CD4-positive, alpha-beta T cell (primary cell): ENCODE data around the gene MDFIC2. TPM values are rescaled to one million over a fixed set of nuclear protein-coding genes. Genes with fewer than 3 reads are reported as not detected.

Experiments
- ATAC-seq: fragments of 200-7000 bp; cut with Tn5 transposase; one replicate; pipeline ENCODE4 v1.10.0; 2022; ENCODE audit warnings: mild to moderate bottlenecking; ENCODE audit not compliant: poor library complexity
- CTCF ChIA-PET: fragments of 350-600 bp; sonication (Branson Sonifier 250); formaldehyde crosslinking; loops from one replicate; lab custom pipeline; 2021; ENCODE audit warnings: antibody characterized with exemption, inconsistent platforms; lab: Charles Lee
- POLR2A ChIA-PET: fragments of 350-600 bp; sonication (Branson Sonifier 250); formaldehyde crosslinking; loops from one replicate; lab custom pipeline; 2021; ENCODE audit warnings: antibody characterized with exemption, inconsistent platforms; lab: Charles Lee
- DNase-seq, 14 experiments: peaks; one replicate each; pipeline ENCODE4 v3.0.0-alpha.2; 2013 to 2020; ENCODE audit warnings: mixed read lengths in 2 of 14
- H3K27ac ChIP-seq, 2 donors: one replicate each; pipeline versions ENCODE4 v1.5.1 to v1.7.0; 2013; ENCODE audit warnings: low read length in 2 of 2, low read depth in 1 of 2, mild to moderate bottlenecking in 1 of 2
- H3K27me3 ChIP-seq, 2 experiments: 1 replicate in 1 of 2; 2 replicates in 1 of 2; pipeline versions ENCODE4 v1.6.1 to v1.7.0; 2013; ENCODE audit warnings: low read length in 2 of 2, control low read depth in 1 of 2, mild to moderate bottlenecking in 1 of 2, moderate library complexity in 1 of 2; ENCODE audit not compliant: insufficient read depth in 2 of 2, control insufficient read depth in 1 of 2
- H3K36me3 ChIP-seq: one replicate; pipeline ENCODE4 v1.6.1; 2013; ENCODE audit warnings: low read length, control low read depth; ENCODE audit not compliant: insufficient read depth
- H3K4me1 ChIP-seq: one replicate; pipeline ENCODE4 v1.6.1; 2013; ENCODE audit warnings: low read length, control low read depth; ENCODE audit not compliant: insufficient read depth
- H3K4me3 ChIP-seq: one replicate; pipeline ENCODE4 v1.5.1; 2013; ENCODE audit warnings: mild to moderate bottlenecking, low read length, moderate library complexity
- H3K9me3 ChIP-seq, 2 experiments: 1 replicate in 1 of 2; 2 replicates in 1 of 2; pipeline versions ENCODE4 v1.6.1 to v1.7.0; 2013; ENCODE audit warnings: low read length in 2 of 2, mild to moderate bottlenecking in 2 of 2, control low read depth in 1 of 2, moderate library complexity in 1 of 2; ENCODE audit not compliant: control insufficient read depth in 1 of 2, insufficient read depth in 1 of 2
- H3K27ac Mint-ChIP-seq: one replicate; pipeline ENCODE4 v1.8.0; 2020; ENCODE audit warnings: mixed read lengths
- H3K27me3 Mint-ChIP-seq: one replicate; pipeline ENCODE4 v1.8.0; 2021; ENCODE audit warnings: mixed read lengths
- H3K36me3 Mint-ChIP-seq: one replicate; pipeline ENCODE4 v1.8.0; 2021; ENCODE audit warnings: low read depth, mixed read lengths
- H3K4me1 Mint-ChIP-seq: one replicate; pipeline ENCODE4 v1.8.0; 2021; ENCODE audit warnings: low read depth, mixed read lengths
- H3K4me3 Mint-ChIP-seq: one replicate; pipeline ENCODE4 v1.8.0; 2020; ENCODE audit warnings: mild to moderate bottlenecking, mixed read lengths
- H3K9me3 Mint-ChIP-seq: one replicate; pipeline ENCODE4 v1.8.0; 2020; ENCODE audit warnings: mixed read lengths
- intact Hi-C, 2 experiments: fragments of 100-400 bp; cut with DNase I in 1 of 2; cut with micrococcal nuclease in 1 of 2; formaldehyde crosslinking; loops; one replicate each; pipeline versions ENCODE4 v1.15.1 to v1.9.0; 2023 to 2025; cut with DNase I, micrococcal nuclease
- total RNA-seq, 174 experiments: library from RNA in 2 of 174; stranded (reverse) in 2 of 174; gene quantifications; one replicate each; pipeline ENCODE4 v1.2.3 and lab custom pipeline; 2021 to 2026
- TF ChIP-seq, protein P1 (sequence below): fragments of 200-600 bp; IDR thresholded peaks from one replicate; pipeline ENCODE4 v1.8.0; 2022; ENCODE audit warnings: antibody characterized with exemption, mild to moderate bottlenecking

Gene MDFIC2
- total RNA-seq, 2 experiments from 2014 or later, result not detected

DNA sequence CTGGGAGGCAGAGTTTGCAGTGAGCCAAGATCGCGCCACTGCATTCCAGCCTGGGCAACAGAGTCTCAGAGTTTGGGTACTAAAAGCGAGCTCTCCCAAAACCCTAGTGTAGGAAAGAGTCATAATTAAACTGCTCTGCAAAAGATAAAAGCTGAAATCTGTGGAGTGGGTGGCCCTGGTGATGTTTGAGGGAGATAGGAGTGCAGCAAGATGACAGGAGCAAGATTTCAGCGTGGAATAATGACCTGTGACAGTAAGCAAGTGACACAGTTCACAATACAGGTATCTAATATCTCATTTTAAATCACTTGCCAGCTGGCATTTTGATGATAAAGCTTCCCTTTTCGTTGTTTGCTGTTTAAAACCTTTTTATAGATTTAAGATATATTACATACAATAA, 79.3 kb downstream of the MDFIC2 start:
- DNase-seq (no peak), ATAC-seq (no peak)
- no peaks in the 10 kb centered on the region for H3K36me3 Mint-ChIP-seq
- Histone ChIP-seq H3K27ac (no peak overlapping the region), H3K9me3 (peaks cover 0 to 6% of the 10 kb centered on the region in 2 experiments), H3K4me3 (no peak overlapping the region), H3K4me1 (no peaks in the 10 kb centered on the region), H3K27me3 (no peaks in the 10 kb centered on the region), H3K36me3 (no peaks in the 10 kb centered on the region)
- POLR2A ChIA-PET, result no interaction called here
- H3K27me3 Mint-ChIP-seq, result peaks cover 5% of the 10 kb centered on the region
- CTCF ChIA-PET, result no interaction called here
- intact Hi-C loops, result no loop called here
- no peak overlapping the region for H3K27ac Mint-ChIP-seq
- no peaks in the 10 kb centered on the region for H3K4me1 Mint-ChIP-seq
- TF ChIP-seq, protein P1, sequence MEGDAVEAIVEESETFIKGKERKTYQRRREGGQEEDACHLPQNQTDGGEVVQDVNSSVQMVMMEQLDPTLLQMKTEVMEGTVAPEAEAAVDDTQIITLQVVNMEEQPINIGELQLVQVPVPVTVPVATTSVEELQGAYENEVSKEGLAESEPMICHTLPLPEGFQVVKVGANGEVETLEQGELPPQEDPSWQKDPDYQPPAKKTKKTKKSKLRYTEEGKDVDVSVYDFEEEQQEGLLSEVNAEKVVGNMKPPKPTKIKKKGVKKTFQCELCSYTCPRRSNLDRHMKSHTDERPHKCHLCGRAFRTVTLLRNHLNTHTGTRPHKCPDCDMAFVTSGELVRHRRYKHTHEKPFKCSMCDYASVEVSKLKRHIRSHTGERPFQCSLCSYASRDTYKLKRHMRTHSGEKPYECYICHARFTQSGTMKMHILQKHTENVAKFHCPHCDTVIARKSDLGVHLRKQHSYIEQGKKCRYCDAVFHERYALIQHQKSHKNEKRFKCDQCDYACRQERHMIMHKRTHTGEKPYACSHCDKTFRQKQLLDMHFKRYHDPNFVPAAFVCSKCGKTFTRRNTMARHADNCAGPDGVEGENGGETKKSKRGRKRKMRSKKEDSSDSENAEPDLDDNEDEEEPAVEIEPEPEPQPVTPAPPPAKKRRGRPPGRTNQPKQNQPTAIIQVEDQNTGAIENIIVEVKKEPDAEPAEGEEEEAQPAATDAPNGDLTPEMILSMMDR, result no peak
- H3K4me3 Mint-ChIP-seq, result no peak overlapping the region
- no peaks in the 10 kb centered on the region for H3K9me3 Mint-ChIP-seq

DNA sequence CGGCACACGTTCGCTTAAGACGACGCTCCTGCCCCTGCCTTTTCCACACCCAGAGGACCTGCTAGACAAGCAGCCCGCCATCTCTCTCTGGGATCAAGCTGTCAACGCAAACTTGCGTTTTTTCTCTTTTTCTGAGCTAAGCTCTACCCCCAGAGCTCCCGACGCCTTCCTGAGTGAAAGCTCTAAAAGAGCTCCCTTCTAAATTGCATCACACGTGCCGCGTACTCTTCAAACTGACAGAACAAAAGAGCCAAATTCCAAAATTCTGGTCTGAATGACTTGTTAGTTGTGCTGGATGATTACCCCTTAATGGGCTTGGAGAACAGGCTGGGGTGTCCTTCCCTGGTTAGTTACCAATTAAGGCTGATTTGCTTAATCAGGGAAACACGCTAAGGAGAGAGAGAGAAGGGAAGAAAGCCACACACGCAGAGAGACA, 81.2 kb downstream of the MDFIC2 start:
- H3K9me3 Mint-ChIP-seq, result no peaks in the 10 kb centered on the region
- no peak for DNase-seq
- intact Hi-C loops, result no loop called here
- H3K4me3 Mint-ChIP-seq, result no peak overlapping the region
- POLR2A ChIA-PET, result no interaction called here
- Histone ChIP-seq H3K27me3 (no peaks in the 10 kb centered on the region), H3K36me3 (no peaks in the 10 kb centered on the region), H3K4me3 (no peak overlapping the region), H3K27ac (no peak overlapping the region), H3K9me3 (peaks cover 0 to 6% of the 10 kb centered on the region in 2 experiments), H3K4me1 (no peaks in the 10 kb centered on the region)
- no peak for ATAC-seq
- H3K4me1 Mint-ChIP-seq, result no peaks in the 10 kb centered on the region
- no peaks in the 10 kb centered on the region for H3K36me3 Mint-ChIP-seq
- no peak overlapping the region for H3K27ac Mint-ChIP-seq
- TF ChIP-seq, protein P1, result no peak
- peaks cover 5% of the 10 kb centered on the region for H3K27me3 Mint-ChIP-seq
- CTCF ChIA-PET, result no interaction called here

DNA sequence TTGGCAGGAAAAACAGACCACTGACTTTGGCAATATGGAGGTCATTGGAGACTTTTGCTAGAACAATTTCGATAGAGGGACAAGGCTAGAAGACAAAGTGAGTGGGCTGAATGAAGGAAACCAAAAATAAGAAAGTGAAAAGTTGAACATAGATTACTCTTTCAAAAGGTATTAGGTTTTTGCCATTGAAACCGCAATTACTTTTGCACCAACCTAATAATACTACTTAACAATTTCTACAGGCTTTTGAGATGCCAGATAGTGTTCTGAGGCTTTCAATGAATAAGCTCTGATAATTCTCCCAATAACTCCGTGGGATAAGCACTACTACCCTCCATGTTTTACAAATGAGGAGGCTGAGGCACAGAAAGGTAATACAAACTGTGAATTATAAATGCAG, 85.0 kb downstream of the MDFIC2 start:
- no peak overlapping the region for H3K4me3 ChIP-seq
- H3K36me3 ChIP-seq, result no peaks in the 10 kb centered on the region
- Mint-ChIP-seq H3K27ac (no peak overlapping the region), H3K4me3 (no peak overlapping the region), H3K9me3 (no peaks in the 10 kb centered on the region), H3K4me1 (no peaks in the 10 kb centered on the region), H3K36me3 (no peaks in the 10 kb centered on the region), H3K27me3 (peaks cover 5% of the 10 kb centered on the region)
- ChIA-PET CTCF (no interaction called here), POLR2A (no interaction called here)
- ATAC-seq (no peak), DNase-seq (no peak)
- no peaks in the 10 kb centered on the region for H3K4me1 ChIP-seq
- H3K27me3 ChIP-seq, result no peaks in the 10 kb centered on the region
- intact Hi-C loops, result no loop called here
- TF ChIP-seq, protein P1, result no peak
- peaks cover 0 to 6% of the 10 kb centered on the region in 2 experiments for H3K9me3 ChIP-seq
- H3K27ac ChIP-seq, result no peak overlapping the region
